Natural killer cell treated with Interleukin-12 subunit alpha and Interleukin-12 subunit beta and Interleukin-15 and Interleukin-18, amount 100 ng/mL, for 72 hours (primary cell): Measurements from ENCODE around the gene BMP8A. TPM values are rescaled to one million over a fixed set of nuclear protein-coding genes. Genes with fewer than 3 reads are reported as not detected.
A peak's percentile ranks its signal among the peaks of the same experiment; 100 is the strongest.
"Not testable (repeated sequence)": the region's sequence is repeated elsewhere in the genome, so short reads cannot be mapped to it uniquely, and the experiment has no call there.

Experiments used
- ATAC-seq, 2 donors: fragments of 150-1000 bp; cut with Tn5 transposase in 1 of 2; sonication (Bioruptor Pico), chemical (Tn5 transposase) in 1 of 2; 2 replicates each; pipeline ENCODE4 v1.10.0; 2021
- DNase-seq: peaks from one replicate; pipeline ENCODE4 v3.0.0; 2022; ENCODE audit warnings: low spot score
- H3K27ac Mint-ChIP-seq, 2 donors: 1 replicate in 1 of 2; 2 replicates in 1 of 2; pipeline ENCODE4 v1.8.0; 2022; ENCODE audit warnings: mixed read lengths in 2 of 2, mild to moderate bottlenecking in 1 of 2, moderate library complexity in 1 of 2
- H3K27me3 Mint-ChIP-seq, 2 donors: 1 replicate in 1 of 2; 2 replicates in 1 of 2; pipeline ENCODE4 v1.8.0; 2022; ENCODE audit warnings: mixed read lengths in 2 of 2
- H3K36me3 Mint-ChIP-seq: one replicate; pipeline ENCODE4 v1.8.0; 2022; ENCODE audit warnings: mixed read lengths
- H3K4me1 Mint-ChIP-seq, 2 donors: 1 replicate in 1 of 2; 2 replicates in 1 of 2; pipeline ENCODE4 v1.8.0; 2022; ENCODE audit warnings: low read depth in 2 of 2, mixed read lengths in 2 of 2, mild to moderate bottlenecking in 1 of 2
- H3K4me3 Mint-ChIP-seq: one replicate; pipeline ENCODE4 v1.8.0; 2022; ENCODE audit warnings: mixed read lengths
- H3K9me3 Mint-ChIP-seq: 2 replicates; pipeline ENCODE4 v1.8.0; 2022; ENCODE audit warnings: mixed read lengths
- total RNA-seq, 2 donors: library from RNA; stranded (reverse); gene quantifications; one replicate each; pipeline ENCODE4 v1.2.3, GENCODE V29; 2022

The BMP8A gene
- total RNA-seq, result under 1 TPM in 1 of 2 donors, not detected in 1; 0.24 TPM

DNA sequence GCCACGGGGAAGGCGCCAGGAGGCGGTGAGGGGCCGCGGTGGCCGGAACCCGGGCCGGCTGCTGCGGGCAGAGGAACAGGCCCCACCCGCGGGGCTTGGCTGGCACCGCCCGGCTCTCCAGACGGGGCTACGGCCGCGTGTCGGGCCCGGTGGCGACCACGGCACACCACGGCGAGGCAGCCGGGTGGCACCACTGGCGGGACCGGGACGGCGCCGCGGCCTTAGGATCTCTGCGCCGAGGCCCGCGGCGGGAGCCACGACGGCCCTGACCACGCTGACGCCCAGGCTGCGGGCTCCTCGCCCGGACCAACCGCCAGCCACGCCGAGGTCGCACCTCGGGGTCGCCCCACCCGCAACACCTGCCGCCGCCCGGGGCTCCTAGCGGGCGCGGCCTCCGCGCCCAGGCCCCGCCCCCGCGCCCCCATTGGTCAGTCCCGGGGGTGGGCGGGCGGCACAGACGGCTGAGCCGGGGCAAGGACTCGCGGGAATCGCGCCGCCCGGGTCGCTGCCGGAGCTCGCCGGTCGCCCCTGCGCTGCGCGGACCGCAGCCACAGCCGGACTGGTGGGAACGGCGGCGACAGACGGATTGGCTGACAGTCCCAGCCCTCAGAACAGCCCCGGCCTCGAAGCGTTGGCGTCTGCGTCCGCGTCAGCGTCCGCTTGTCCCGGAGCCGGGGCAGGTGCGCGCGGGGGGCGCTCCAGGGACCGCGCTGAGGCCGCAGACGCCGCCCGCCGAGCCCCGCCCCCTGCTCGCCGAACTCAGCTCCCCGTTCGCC is at the start of gene BMP8A:
Gene BMP8A, plus strand, starts transcription at position 491 of the 776 bp plus-strand sequence. CDS start 356 bp downstream, outside the sequence.
- H3K36me3 Mint-ChIP-seq, result no peaks in the 10 kb centered on the region
- H3K9me3 Mint-ChIP-seq, result no peaks in the 10 kb centered on the region
- H3K27ac Mint-ChIP-seq, result no peak within 1 kb of the TSS

GRCh38 chr1:39441797-39442196 is 49.6 kb upstream of the BMP8A start:
- Mint-ChIP-seq H3K4me1 (peaks cover 0 to 2% of the 10 kb centered on the region in 2 donors), H3K27me3 (no peaks in the 10 kb centered on the region), H3K27ac (no peak overlapping the region), H3K4me3 (no peak overlapping the region), H3K36me3 (peaks cover 53% of the 10 kb centered on the region), H3K9me3 (no peaks in the 10 kb centered on the region)
- no peak for ATAC-seq
- DNase-seq, result no peak

More for the DNA sequence above, at the start of gene BMP8A:
- peak; percentile 93 to 95 for ATAC-seq
- H3K27me3 Mint-ChIP-seq, result peaks cover 8 to 10% of the 10 kb centered on the region in 2 donors
- H3K4me3 Mint-ChIP-seq, result peak within 1 kb of the TSS; percentile 62
- H3K4me1 Mint-ChIP-seq, result peaks cover 3 to 12% of the 10 kb centered on the region in 2 donors
- DNase-seq, result peak; percentile 85

GRCh38 chr1:39445573-39445972 is 45.9 kb upstream of the BMP8A start:
- H3K27me3 Mint-ChIP-seq, result no peaks in the 10 kb centered on the region
- no peak for DNase-seq
- peaks cover 51% of the 10 kb centered on the region for H3K36me3 Mint-ChIP-seq
- no peak overlapping the region for H3K4me3 Mint-ChIP-seq
- H3K9me3 Mint-ChIP-seq, result no peaks in the 10 kb centered on the region
- no peak for ATAC-seq
- peaks cover 0 to 2% of the 10 kb centered on the region in 2 donors for H3K4me1 Mint-ChIP-seq
- H3K27ac Mint-ChIP-seq, result no peak overlapping the region

- Mint-ChIP-seq H3K9me3 (no peaks in the 10 kb centered on the region), H3K4me3 (no peak overlapping the region), H3K27ac (peak overlapping the region in 1 of 2 donors; percentile 8), H3K27me3 (no peaks in the 10 kb centered on the region), H3K4me1 (peaks cover 0 to 2% of the 10 kb centered on the region in 2 donors), H3K36me3 (peaks cover 50% of the 10 kb centered on the region)
- DNase-seq, result no peak
- no peak for ATAC-seq
These were observed 44.4 kb upstream of the BMP8A start for GRCh38 chr1:39446986-39447567.

GRCh38 chr1:39450041-39450440 is 41.4 kb upstream of the BMP8A start:
- not testable (repeated sequence) for H3K27me3 Mint-ChIP-seq, H3K4me3 Mint-ChIP-seq, H3K27ac Mint-ChIP-seq, DNase-seq, H3K9me3 Mint-ChIP-seq, ATAC-seq, H3K4me1 Mint-ChIP-seq
- peaks cover 35% of the 10 kb centered on the region for H3K36me3 Mint-ChIP-seq

DNA sequence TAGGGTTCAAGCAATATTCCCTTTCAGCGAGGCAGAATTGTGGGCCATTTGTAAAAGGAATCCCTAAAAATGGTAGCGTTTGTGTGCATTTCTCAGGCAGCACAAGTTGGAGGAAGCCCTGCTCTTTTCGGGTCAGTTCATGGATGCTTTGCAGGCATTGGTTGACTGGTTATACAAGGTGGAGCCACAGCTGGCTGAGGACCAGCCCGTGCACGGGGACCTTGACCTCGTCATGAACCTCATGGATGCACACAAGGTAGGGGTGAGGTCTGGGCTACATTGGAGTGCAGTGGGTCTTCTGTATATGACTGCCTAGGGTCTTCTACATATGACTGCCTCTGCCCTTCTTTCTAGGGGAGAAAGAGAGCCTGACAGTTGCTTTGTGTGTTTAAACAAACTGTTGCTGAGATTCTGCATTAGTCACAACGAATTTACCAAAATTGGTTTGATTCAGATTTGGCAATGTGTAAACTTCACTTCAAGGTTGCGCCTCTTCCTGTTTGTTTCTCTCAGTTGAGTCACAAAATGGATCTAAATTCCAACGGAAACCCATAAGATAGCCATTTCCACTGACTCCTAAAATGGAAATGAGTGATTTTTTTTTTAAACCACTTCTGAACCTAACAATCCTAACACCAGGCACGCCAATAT is 40.4 kb upstream of the BMP8A start:
- DNase-seq, result no peak
- Mint-ChIP-seq H3K27me3 (no peaks in the 10 kb centered on the region), H3K36me3 (peaks cover 31% of the 10 kb centered on the region), H3K9me3 (no peaks in the 10 kb centered on the region), H3K4me3 (no peak overlapping the region), H3K4me1 (peaks cover 0 to 2% of the 10 kb centered on the region in 2 donors), H3K27ac (peak overlapping the region in 1 of 2 donors; percentile 80)
- no peak for ATAC-seq

DNA sequence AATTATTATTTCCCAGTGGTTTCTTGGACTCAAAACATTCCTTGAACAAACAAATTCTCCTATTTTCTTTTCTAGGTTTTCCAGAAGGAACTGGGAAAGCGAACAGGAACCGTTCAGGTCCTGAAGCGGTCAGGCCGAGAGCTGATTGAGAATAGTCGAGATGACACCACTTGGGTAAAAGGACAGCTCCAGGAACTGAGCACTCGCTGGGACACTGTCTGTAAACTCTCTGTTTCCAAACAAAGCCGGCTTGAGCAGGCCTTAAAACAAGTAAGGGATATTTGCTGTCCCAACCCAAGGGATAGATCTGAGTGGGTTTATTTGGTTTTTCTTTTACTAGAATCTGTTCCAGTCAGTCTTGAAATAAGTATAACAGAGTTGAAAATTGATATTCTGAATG is 39.4 kb upstream of the BMP8A start:
- ATAC-seq, result no peak
- H3K36me3 Mint-ChIP-seq, result peaks cover 39% of the 10 kb centered on the region
- H3K4me1 Mint-ChIP-seq, result peaks cover 0 to 7% of the 10 kb centered on the region in 2 donors

DNA sequence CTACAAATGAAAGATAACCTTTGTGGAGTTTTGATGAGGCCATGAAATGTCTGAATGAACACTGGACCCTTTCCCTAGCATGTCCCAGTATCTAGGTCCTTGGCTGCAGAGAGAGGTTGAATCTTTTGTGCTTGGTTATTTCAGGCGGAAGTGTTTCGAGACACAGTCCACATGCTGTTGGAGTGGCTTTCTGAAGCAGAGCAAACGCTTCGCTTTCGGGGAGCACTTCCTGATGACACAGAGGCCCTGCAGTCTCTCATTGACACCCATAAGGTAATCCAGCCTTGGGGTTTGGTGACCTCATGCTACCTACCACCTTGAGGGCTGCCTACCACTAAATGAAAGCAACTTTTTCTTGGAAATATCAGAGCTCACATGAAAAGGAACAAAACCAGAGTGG is 38.9 kb upstream of the BMP8A start:
- Mint-ChIP-seq H3K4me3 (no peak overlapping the region), H3K27me3 (no peaks in the 10 kb centered on the region), H3K4me1 (peaks cover 0 to 8% of the 10 kb centered on the region in 2 donors), H3K36me3 (peaks cover 39% of the 10 kb centered on the region), H3K9me3 (no peaks in the 10 kb centered on the region), H3K27ac (no peak overlapping the region)
- ATAC-seq (no peak), DNase-seq (no peak)

More for the DNA sequence above, 39.4 kb upstream of the BMP8A start:
- Mint-ChIP-seq H3K9me3 (no peaks in the 10 kb centered on the region), H3K27me3 (no peaks in the 10 kb centered on the region), H3K4me3 (no peak overlapping the region), H3K27ac (peak overlapping the region in 1 of 2 donors; percentile 80)
- no peak for DNase-seq

DNA sequence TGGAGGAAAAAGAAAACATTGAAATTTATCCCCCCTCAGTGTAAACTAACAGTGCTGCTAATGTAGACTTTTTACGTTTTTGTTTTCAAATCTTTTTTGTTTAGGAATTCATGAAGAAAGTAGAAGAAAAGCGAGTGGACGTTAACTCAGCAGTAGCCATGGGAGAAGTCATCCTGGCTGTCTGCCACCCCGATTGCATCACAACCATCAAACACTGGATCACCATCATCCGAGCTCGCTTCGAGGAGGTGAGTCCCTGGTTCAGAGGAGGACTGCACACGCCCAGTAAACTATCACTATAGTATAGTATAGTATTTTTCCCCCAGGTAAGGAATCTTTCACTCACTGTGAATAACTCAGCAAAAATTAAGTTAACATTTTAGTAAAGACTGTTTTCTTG is 37.8 kb upstream of the BMP8A start:
- no peak for ATAC-seq
- Mint-ChIP-seq H3K4me3 (no peak overlapping the region), H3K9me3 (no peaks in the 10 kb centered on the region), H3K36me3 (peaks cover 39% of the 10 kb centered on the region), H3K4me1 (peaks cover 0 to 8% of the 10 kb centered on the region in 2 donors), H3K27ac (no peak overlapping the region), H3K27me3 (no peaks in the 10 kb centered on the region)
- DNase-seq, result no peak

- no peak overlapping the region for H3K27ac Mint-ChIP-seq
- DNase-seq (no peak), ATAC-seq (no peak)
- H3K9me3 Mint-ChIP-seq, result no peaks in the 10 kb centered on the region
- no peak overlapping the region for H3K4me3 Mint-ChIP-seq
- H3K36me3 Mint-ChIP-seq, result peaks cover 49% of the 10 kb centered on the region
- no peaks in the 10 kb centered on the region for H3K27me3 Mint-ChIP-seq
- H3K4me1 Mint-ChIP-seq, result peaks cover 0 to 6% of the 10 kb centered on the region in 2 donors
These were observed 32.4 kb upstream of the BMP8A start for GRCh38 chr1:39458991-39459390.

DNA sequence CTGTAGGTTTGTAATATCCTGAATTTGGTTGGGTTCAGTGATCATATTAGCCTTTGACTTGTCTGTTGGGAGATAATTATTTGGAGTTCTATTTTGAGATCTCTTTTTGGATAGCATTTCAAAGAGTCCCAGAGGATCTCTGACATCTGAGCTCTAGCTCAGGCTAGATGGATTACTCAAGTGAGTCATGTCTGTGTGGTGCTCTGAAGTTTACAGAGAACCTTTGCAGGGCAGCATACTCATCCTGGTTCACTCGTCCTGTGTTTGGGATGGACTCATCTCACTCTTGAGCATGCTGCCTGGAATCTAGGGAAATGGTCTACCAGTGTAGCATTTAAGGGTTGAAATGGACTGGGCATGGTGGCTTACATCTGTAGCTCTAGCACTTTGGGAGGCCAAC is 29.4 kb upstream of the BMP8A start:
- H3K9me3 Mint-ChIP-seq, result no peaks in the 10 kb centered on the region
- DNase-seq (no peak), ATAC-seq (no peak)
- no peaks in the 10 kb centered on the region for H3K27me3 Mint-ChIP-seq
- peaks cover 45% of the 10 kb centered on the region for H3K36me3 Mint-ChIP-seq
- H3K4me3 Mint-ChIP-seq, result no peak overlapping the region
- peaks cover 0 to 1% of the 10 kb centered on the region in 2 donors for H3K4me1 Mint-ChIP-seq
- peak overlapping the region in 1 of 2 donors; percentile 49 for H3K27ac Mint-ChIP-seq

- peaks cover 29% of the 10 kb centered on the region for H3K36me3 Mint-ChIP-seq
- H3K27ac Mint-ChIP-seq, result no peak overlapping the region
- no peaks in the 10 kb centered on the region for H3K27me3 Mint-ChIP-seq
- no peak for ATAC-seq
- peaks cover 3 to 4% of the 10 kb centered on the region in 2 donors for H3K4me1 Mint-ChIP-seq
- no peaks in the 10 kb centered on the region for H3K9me3 Mint-ChIP-seq
- no peak overlapping the region for H3K4me3 Mint-ChIP-seq
- DNase-seq, result no peak
These were observed 24.9 kb upstream of the BMP8A start for GRCh38 chr1:39466413-39467107.

DNA sequence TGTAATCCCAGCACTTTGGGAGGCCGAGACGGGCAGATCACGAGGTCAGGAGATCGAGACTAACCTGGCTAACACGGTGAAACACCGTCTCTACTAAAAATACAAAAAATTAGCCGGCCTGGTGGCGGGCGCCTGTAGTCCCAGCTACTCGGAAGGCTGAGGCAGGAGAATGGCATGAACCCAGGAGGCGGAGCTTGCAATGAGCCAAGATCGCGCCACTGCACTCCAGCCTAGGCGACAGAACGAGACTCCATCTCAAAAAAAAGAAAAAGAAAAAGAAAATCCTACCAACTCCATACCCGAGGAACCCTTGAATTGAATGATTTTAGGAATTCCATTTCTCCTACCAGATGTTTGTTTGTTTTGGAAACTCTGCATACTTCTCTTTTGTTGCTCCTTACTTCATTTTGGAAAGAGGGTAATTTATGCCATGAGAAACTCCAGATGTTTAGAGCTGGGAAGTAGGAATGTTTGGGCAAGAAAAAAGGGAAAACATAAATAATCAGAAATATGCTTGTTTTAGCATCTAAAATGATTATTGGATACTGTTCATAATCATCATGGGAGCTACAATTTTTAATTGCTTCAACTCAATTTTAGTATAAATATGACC is 24.2 kb upstream of the BMP8A start:
- not testable (repeated sequence) for ATAC-seq, DNase-seq, H3K9me3 Mint-ChIP-seq, H3K4me1 Mint-ChIP-seq, H3K27me3 Mint-ChIP-seq, H3K27ac Mint-ChIP-seq, H3K4me3 Mint-ChIP-seq
- peaks cover 22% of the 10 kb centered on the region for H3K36me3 Mint-ChIP-seq
